ENCODE measurements around the gene CASTOR2.

- TF ChIP-seq CTCF (conservative IDR thresholded peaks at IDR 0.05) (no peak), ZFX (IDR thresholded peaks at IDR 0.05) (no peak)
These were observed 93.9 kb downstream of the CASTOR2 start for GRCh38 chr7:75058406-75058805.

Measured in C4-2B (cell line).